ENCODE measurements around the gene AXIN1. TPM values are rescaled to one million over a fixed set of nuclear protein-coding genes. Genes with fewer than 3 reads are reported as not detected.
A peak's percentile ranks its signal among the peaks of the same experiment; 100 is the strongest.

The AXIN1 gene
- total RNA-seq, 2 donors from 2014 or later: 16.2 to 18.4 TPM

- H3K27me3 Mint-ChIP-seq: no peaks in the 10 kb centered on the region
- no peaks in the 10 kb centered on the region for H3K9me3 Mint-ChIP-seq
These were observed 27.8 kb downstream of the AXIN1 start for GRCh38 chr16:324451-325334.

DNA sequence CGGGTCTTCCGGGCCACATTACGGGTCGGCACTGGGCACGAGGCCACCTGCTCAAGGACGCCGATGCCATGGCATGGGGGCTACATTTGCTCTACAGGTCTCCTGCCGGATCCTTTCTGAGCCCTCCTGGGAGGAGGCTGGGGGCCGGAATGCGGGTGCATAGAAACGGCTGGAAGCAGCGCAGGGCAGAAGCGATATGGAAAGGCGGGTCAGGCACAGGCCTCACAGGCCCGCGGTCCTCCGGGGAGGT lies 28.4 kb downstream of the AXIN1 start:
- H3K27me3 Mint-ChIP-seq: no peaks in the 10 kb centered on the region
- no peak overlapping the region for H3K27ac Mint-ChIP-seq
- no peak for ATAC-seq (replicated peaks)
- peaks cover 25% of the 10 kb centered on the region for H3K4me1 Mint-ChIP-seq
- peaks cover 9% of the 10 kb centered on the region for H3K36me3 Mint-ChIP-seq (ENCODE audit: low read depth)
- no peaks in the 10 kb centered on the region for H3K9me3 Mint-ChIP-seq
- peak overlapping the region; percentile 67 for H3K4me3 Mint-ChIP-seq

More at GRCh38 chr16:324451-325334, 27.8 kb downstream of the AXIN1 start:
- H3K36me3 Mint-ChIP-seq (ENCODE audit: low read depth): peaks cover 6% of the 10 kb centered on the region
- H3K4me3 Mint-ChIP-seq: peak overlapping the region; percentile 67
- H3K4me1 Mint-ChIP-seq: peaks cover 23% of the 10 kb centered on the region
- no peak overlapping the region for H3K27ac Mint-ChIP-seq
- peak; percentile 11 for ATAC-seq (replicated peaks)

DNA sequence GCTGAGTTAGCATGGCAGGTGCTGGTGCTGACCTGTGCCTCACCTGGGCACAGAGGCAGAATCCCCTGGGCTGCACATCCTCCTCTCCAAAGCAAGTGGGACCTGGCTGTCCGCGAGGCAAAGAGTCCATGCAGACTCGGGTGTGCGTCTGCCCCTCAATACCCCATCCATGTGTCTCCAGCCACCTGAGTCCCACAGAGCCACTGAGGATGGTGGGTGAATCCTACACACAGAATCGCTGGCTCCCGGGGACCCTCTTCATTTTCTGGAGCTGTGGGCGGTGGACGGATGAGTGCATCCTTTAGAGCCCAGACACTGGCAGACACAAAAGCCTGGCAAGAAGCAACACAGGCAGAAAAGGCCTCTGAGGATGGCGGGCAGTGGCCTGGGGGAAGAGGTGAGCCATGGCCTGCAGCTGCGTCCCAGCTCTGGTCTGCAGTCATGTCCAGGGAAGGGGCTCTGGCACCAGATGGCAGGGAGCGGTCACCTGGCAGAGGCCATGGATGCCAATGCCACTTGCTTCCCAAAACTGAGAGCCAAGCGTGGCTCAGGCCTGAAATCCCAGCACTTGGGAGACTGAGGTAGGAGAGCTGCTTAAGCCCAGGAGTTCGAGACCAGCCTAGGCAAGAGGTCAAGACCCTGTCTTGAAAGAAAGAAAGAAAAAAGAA lies 29.9 kb downstream of the AXIN1 start:
- Mint-ChIP-seq H3K4me3 (no peak overlapping the region), H3K4me1 (peaks cover 28% of the 10 kb centered on the region), H3K36me3 (ENCODE audit: low read depth) (peaks cover 19% of the 10 kb centered on the region), H3K9me3 (no peaks in the 10 kb centered on the region), H3K27ac (no peak overlapping the region), H3K27me3 (no peaks in the 10 kb centered on the region)
- ATAC-seq (replicated peaks): no peak

- ATAC-seq (replicated peaks): no peak
- Mint-ChIP-seq H3K4me1 (peaks cover 23% of the 10 kb centered on the region), H3K9me3 (no peaks in the 10 kb centered on the region), H3K27me3 (no peaks in the 10 kb centered on the region), H3K4me3 (no peak overlapping the region), H3K27ac (no peak overlapping the region), H3K36me3 (ENCODE audit: low read depth) (peaks cover 19% of the 10 kb centered on the region)
These were observed 31.0 kb downstream of the AXIN1 start for GRCh38 chr16:321532-321931.

- Mint-ChIP-seq H3K27me3 (no peaks in the 10 kb centered on the region), H3K36me3 (ENCODE audit: low read depth) (peaks cover 21% of the 10 kb centered on the region), H3K9me3 (no peaks in the 10 kb centered on the region), H3K27ac (no peak overlapping the region), H3K4me1 (peaks cover 19% of the 10 kb centered on the region), H3K4me3 (no peak overlapping the region)
- no peak for ATAC-seq (replicated peaks)
These were observed 32.3 kb downstream of the AXIN1 start for GRCh38 chr16:320206-320605.

GRCh38 chr16:318628-319027 lies 33.9 kb downstream of the AXIN1 start:
- H3K4me3 Mint-ChIP-seq: no peak overlapping the region
- no peak overlapping the region for H3K27ac Mint-ChIP-seq
- peaks cover 18% of the 10 kb centered on the region for H3K4me1 Mint-ChIP-seq
- peaks cover 27% of the 10 kb centered on the region for H3K36me3 Mint-ChIP-seq (ENCODE audit: low read depth)
- H3K9me3 Mint-ChIP-seq: no peaks in the 10 kb centered on the region
- no peak for ATAC-seq (replicated peaks)
- no peaks in the 10 kb centered on the region for H3K27me3 Mint-ChIP-seq

GRCh38 chr16:317583-317982 lies 34.9 kb downstream of the AXIN1 start:
- Mint-ChIP-seq H3K9me3 (no peaks in the 10 kb centered on the region), H3K36me3 (ENCODE audit: low read depth) (peaks cover 35% of the 10 kb centered on the region), H3K27ac (no peak overlapping the region), H3K4me1 (peaks cover 18% of the 10 kb centered on the region), H3K4me3 (no peak overlapping the region), H3K27me3 (no peaks in the 10 kb centered on the region)
- ATAC-seq (replicated peaks): no peak

DNA sequence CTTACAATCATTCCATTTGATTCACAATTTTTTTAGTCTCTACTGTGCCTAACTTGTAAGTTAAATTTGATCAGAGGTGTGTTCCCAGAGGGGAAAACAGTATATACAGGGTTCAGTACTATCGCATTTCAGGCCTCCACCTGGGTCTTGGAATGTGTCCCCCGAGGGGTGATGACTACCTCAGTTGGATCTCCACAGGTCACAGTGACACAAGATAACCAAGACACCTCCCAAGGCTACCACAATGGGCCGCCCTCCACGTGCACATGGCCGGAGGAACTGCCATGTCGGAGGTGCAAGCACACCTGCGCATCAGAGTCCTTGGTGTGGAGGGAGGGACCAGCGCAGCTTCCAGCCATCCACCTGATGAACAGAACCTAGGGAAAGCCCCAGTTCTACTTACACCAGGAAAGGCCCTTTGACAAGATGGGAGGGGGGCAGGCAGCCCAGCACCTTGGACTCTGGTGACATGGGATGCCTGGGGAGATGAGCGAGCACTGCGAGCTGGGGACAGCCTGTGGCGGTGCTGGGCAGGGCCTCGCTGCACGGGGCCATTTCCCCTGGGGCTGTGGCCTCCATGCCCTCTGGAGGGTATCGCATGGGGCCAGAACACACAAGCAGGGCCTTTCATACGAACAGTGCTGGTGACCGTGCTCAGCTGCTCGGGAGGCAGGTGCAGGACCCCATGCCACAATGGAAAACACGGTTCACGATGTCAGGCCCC lies 35.6 kb downstream of the AXIN1 start:
- H3K4me3 Mint-ChIP-seq: no peak overlapping the region
- ATAC-seq (replicated peaks): no peak
- no peak overlapping the region for H3K27ac Mint-ChIP-seq
- H3K4me1 Mint-ChIP-seq: peaks cover 18% of the 10 kb centered on the region
- H3K36me3 Mint-ChIP-seq (ENCODE audit: low read depth): peaks cover 40% of the 10 kb centered on the region
- H3K27me3 Mint-ChIP-seq: no peaks in the 10 kb centered on the region
- no peaks in the 10 kb centered on the region for H3K9me3 Mint-ChIP-seq

- Mint-ChIP-seq H3K4me1 (peaks cover 13% of the 10 kb centered on the region), H3K9me3 (no peaks in the 10 kb centered on the region), H3K36me3 (ENCODE audit: low read depth) (peaks cover 41% of the 10 kb centered on the region), H3K4me3 (no peak overlapping the region), H3K27ac (no peak overlapping the region), H3K27me3 (no peaks in the 10 kb centered on the region)
- no peak for ATAC-seq (replicated peaks)
These were observed 37.7 kb downstream of the AXIN1 start for GRCh38 chr16:314795-315299.

- H3K27ac Mint-ChIP-seq: no peak overlapping the region
- peaks cover 9% of the 10 kb centered on the region for H3K4me1 Mint-ChIP-seq
- H3K4me3 Mint-ChIP-seq: no peak overlapping the region
- H3K27me3 Mint-ChIP-seq: no peaks in the 10 kb centered on the region
- no peaks in the 10 kb centered on the region for H3K9me3 Mint-ChIP-seq
- H3K36me3 Mint-ChIP-seq (ENCODE audit: low read depth): peaks cover 39% of the 10 kb centered on the region
- ATAC-seq (replicated peaks): no peak
These were observed 38.2 kb downstream of the AXIN1 start for GRCh38 chr16:314351-314750.

DNA sequence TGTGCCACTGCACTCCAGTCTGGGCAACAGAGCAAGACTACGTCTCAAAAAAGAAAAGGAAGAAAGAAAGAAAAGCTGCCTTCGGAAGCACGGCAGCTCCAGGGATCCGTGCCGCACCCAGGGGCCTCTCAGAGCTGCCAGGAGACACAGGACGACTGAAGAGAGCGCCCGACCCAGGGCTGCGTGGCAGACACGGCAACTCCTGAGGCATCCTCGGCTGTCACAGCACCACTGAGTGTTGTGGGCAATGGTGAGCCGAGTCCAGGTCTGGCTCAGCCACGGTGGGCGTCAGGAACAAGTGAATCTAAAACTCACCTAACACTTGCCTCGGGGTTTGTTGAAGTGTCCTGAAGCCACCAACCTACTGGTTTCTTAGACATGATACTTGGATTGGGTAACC lies 40.8 kb downstream of the AXIN1 start:
- peaks cover 47% of the 10 kb centered on the region for H3K36me3 Mint-ChIP-seq (ENCODE audit: low read depth)
- no peaks in the 10 kb centered on the region for H3K27me3 Mint-ChIP-seq
- peaks cover 4% of the 10 kb centered on the region for H3K4me1 Mint-ChIP-seq
- H3K27ac Mint-ChIP-seq: no peak overlapping the region
- H3K9me3 Mint-ChIP-seq: no peaks in the 10 kb centered on the region
- ATAC-seq (replicated peaks): no peak
- no peak overlapping the region for H3K4me3 Mint-ChIP-seq

DNA sequence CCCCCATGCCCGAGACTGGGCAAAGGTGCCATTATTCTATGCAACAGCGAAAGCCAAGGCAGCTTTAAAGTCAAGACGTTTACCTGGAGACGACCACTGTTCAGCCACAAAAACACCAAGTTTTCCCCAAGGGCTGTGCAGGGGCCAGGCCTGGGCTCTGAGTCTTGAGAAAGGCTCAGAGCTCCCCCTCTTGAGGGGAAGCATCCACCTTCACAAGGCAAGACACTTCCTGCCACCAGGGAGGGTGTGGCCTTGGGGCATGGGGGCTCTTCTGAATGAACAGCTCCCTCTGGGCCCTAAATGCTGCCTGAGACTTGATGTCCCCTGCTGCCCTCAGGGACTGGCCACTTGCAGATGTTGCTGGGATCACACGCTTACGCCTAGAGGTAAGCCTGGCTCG lies 43.0 kb downstream of the AXIN1 start:
- Mint-ChIP-seq H3K36me3 (ENCODE audit: low read depth) (peaks cover 53% of the 10 kb centered on the region), H3K27ac (no peak overlapping the region), H3K4me1 (no peaks in the 10 kb centered on the region), H3K9me3 (no peaks in the 10 kb centered on the region), H3K4me3 (no peak overlapping the region), H3K27me3 (no peaks in the 10 kb centered on the region)
- ATAC-seq (replicated peaks): no peak

DNA sequence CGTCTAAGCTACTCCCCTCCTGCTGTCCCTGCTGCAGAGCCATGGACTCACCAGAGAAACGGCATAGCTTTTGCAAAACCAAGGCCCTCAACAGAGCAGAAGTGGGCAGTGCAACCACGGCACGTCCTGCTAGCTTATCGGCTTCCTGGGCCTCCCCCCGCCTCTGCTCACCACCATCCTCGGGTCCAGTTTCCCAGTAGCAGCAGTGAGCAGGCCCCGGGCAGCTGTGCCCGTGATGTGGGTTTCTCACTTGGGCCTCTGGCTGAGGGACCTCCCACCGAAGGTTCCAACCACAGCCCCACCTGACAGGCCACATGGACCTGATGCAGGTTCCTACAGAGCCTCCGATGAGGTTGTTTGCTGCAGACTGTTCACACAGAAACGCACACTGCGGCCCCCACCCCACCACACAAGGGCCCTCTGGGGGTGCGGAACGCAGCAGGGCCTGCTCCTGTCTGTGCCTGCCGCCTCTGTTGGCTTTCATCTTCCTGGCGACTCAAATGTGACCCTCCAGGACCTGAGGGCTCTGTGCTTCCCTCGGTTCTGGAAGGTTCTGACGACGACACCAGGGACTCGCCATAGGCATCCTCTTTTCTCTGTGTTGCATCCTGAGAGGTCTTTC lies 44.7 kb downstream of the AXIN1 start:
- Mint-ChIP-seq H3K36me3 (ENCODE audit: low read depth) (peaks cover 64% of the 10 kb centered on the region), H3K27me3 (no peaks in the 10 kb centered on the region)

DNA sequence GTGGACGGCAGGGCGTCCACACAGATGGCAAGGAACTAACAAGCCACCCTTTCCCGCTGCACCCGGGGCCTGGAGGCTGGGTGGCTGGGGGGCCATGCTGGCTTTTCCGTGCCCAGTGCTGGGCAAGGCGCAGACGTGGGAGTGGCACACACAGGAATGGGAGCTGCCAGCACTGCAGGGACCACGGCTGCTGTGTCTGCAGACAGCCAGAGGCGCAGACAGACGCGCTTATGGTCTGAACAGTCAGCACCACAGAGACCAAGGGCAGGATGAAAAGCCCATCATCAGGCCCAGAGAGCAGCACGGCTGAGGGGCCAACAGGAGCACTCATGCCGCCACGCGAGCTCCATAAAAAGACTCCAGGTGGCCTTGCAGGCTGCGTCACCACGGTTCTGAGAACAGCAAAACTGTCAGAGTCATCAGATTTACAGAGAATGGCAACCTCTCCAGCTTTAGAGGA lies 45.6 kb downstream of the AXIN1 start:
- ATAC-seq (replicated peaks): no peak
- Mint-ChIP-seq H3K9me3 (no peaks in the 10 kb centered on the region), H3K27me3 (no peaks in the 10 kb centered on the region), H3K4me3 (no peak overlapping the region), H3K36me3 (ENCODE audit: low read depth) (peaks cover 59% of the 10 kb centered on the region), H3K27ac (no peak overlapping the region), H3K4me1 (no peaks in the 10 kb centered on the region)

More for the DNA sequence above, 44.7 kb downstream of the AXIN1 start:
- no peak for ATAC-seq (replicated peaks)
- Mint-ChIP-seq H3K4me1 (no peaks in the 10 kb centered on the region), H3K4me3 (no peak overlapping the region), H3K27ac (no peak overlapping the region), H3K9me3 (no peaks in the 10 kb centered on the region)
